ENCODE data around the gene DOK5.

The DOK5 gene

DNA sequence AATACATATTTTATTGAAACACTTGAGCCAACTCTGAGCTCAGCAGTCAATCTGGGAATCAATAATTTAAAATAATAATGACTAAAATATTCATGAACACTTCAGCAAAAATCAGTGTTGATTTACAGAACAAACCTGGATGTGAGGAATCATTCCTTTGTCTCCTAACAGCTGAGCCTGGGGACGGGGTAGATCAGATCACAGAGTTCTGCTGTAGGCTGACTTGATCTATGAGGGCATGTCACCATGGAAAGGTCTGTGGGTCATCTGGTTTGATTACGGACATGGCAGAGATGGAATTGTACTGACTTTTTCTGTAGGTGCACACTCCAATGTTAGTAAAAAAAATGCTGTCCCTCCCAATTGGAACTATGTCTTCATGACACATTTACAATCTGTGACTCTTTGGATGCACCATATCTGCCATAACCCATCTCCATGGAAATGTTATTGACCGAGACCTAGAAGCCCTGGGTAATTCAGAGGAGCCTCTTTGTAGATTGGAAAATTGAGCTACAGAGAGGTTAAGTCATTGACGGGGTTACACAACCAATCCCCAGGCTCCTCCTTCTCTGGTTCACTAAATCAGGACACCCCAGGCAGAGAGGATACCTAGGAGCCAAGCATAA, 114.1 kb downstream of the DOK5 start:
- in situ Hi-C loops (cut with MboI; ENCODE audit: low pct_unique_long_range_greater_than_20kb, low sequenced_read_pairs): no loop called here
- DNase-seq: no peak

GRCh38 chr20:54590856-54591255, 115.5 kb downstream of the DOK5 start:
- in situ Hi-C loops (cut with MboI; ENCODE audit: low pct_unique_long_range_greater_than_20kb, low sequenced_read_pairs): no loop called here
- DNase-seq: no peak

- in situ Hi-C loops (cut with MboI; ENCODE audit: low pct_unique_long_range_greater_than_20kb, low sequenced_read_pairs): no loop called here
- DNase-seq: no peak
Observed at GRCh38 chr20:54596651-54597050, 121.3 kb downstream of the DOK5 start.

DNA sequence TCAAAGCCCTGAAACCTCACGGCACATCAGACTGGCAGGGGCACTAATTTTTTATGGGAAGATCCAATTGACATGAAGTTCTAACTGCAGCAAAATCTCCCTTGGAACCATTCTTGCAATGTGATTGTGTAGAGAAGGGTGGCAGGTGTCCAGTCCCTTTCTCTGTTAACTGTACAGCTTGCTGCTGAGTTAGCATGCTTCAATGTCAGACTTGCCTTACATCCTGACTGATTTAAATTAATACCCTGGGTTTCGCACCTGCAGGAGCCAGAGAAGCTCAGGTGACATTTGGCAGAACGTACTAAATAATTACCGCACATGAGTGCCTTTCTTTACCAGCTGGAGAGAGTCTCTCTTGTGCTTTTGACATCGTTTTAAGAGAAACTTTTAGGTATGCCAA, 123.0 kb downstream of the DOK5 start:
- in situ Hi-C loops (cut with MboI; ENCODE audit: low pct_unique_long_range_greater_than_20kb, low sequenced_read_pairs): no loop called here
- no peak for DNase-seq

DNA sequence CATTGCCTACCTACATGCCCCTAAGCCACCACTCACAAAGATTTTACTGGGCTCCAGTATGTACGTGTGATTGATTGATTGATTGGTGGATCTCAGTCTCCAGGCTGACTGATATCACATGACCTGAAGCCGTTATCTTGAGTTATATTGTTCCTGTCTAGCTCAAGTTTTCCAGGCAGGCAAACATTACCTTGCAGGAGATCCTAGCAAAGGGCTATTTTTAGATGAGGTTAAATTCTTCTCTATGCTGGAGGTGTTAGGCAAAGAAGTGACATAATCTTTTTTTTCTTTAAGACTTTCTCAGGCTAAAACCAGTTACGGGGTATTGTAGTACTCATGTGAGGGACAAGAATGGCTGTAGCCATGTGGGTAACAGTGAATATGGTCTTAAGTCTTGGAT, 125.2 kb downstream of the DOK5 start:
- in situ Hi-C loops (cut with MboI; ENCODE audit: low pct_unique_long_range_greater_than_20kb, low sequenced_read_pairs): no loop called here
- no peak for DNase-seq

DNA sequence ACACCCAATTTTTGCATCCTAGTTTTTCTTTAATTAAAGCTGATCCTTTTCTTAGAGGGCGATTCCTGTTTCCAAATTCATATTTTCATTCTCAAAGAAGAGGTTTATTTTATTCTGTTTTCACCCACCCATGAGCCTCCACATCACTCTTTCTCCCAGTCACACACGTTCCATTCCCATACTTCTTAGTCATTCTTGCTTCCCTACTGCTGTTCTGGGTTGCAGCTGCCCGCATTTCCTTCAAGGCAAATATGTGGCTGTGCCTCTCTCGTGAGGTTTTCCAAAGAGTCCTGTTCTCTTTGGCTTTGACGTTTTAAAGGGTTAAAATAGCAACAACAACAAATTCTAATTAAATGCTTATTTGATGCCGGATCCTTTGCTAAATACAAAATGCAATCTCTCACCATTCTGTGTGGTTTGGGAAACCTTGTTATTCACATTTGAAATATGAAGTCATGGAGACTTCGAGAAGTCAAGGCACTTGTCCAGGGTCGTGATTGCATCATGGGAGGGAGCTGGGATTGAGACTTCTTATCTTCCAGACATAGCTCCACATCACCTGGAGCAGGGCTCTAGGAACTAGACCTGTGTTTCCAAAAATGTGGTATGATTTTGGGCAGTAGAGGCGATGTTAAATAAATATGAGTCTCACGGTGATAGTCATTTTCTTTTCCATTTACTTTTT, 126.6 kb downstream of the DOK5 start:
- in situ Hi-C loops (cut with MboI; ENCODE audit: low pct_unique_long_range_greater_than_20kb, low sequenced_read_pairs): no loop called here
- DNase-seq: no peak

- in situ Hi-C loops (cut with MboI; ENCODE audit: low pct_unique_long_range_greater_than_20kb, low sequenced_read_pairs): no loop called here
- no peak for DNase-seq
Observed at GRCh38 chr20:54605319-54605718, 129.9 kb downstream of the DOK5 start.

DNA sequence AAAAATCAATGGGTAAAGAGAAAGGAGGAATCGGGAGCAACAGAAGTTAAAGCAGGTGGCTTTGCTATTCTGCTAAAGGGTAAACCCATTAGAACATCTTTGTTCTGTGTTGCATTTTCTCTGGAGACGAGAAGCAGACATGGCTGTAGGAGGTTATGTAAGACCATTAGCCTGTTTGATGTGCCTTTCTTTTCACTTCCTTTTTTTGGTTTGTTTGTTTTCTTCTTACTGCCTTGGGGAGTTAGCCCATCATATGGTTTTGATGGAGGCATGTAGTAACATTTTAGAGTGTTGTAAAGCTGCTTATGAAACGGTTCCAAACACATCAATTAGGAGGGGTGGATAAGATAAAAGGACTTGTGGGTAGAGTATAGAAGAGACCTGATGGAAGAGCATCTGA, 131.0 kb downstream of the DOK5 start:
- DNase-seq: no peak
- in situ Hi-C loops (cut with MboI; ENCODE audit: low pct_unique_long_range_greater_than_20kb, low sequenced_read_pairs): no loop called here

GRCh38 chr20:54608039-54608745, 132.8 kb downstream of the DOK5 start:
- DNase-seq: no peak
- in situ Hi-C loops (cut with MboI; ENCODE audit: low pct_unique_long_range_greater_than_20kb, low sequenced_read_pairs): no loop called here

GRCh38 chr20:54608943-54609342, 133.6 kb downstream of the DOK5 start:
- no peak for DNase-seq
- in situ Hi-C loops (cut with MboI; ENCODE audit: low pct_unique_long_range_greater_than_20kb, low sequenced_read_pairs): no loop called here

GRCh38 chr20:54611708-54612412, 136.5 kb downstream of the DOK5 start:
- no peak for DNase-seq
- in situ Hi-C loops (cut with MboI; ENCODE audit: low pct_unique_long_range_greater_than_20kb, low sequenced_read_pairs): no loop called here

GRCh38 chr20:54618412-54618811, 143.0 kb downstream of the DOK5 start:
- in situ Hi-C loops (cut with MboI; ENCODE audit: low pct_unique_long_range_greater_than_20kb, low sequenced_read_pairs): no loop called here
- DNase-seq: no peak

GRCh38 chr20:54619181-54619580, 143.8 kb downstream of the DOK5 start:
- in situ Hi-C loops (cut with MboI; ENCODE audit: low pct_unique_long_range_greater_than_20kb, low sequenced_read_pairs): no loop called here
- no peak for DNase-seq

- no peak for DNase-seq
- in situ Hi-C loops (cut with MboI; ENCODE audit: low pct_unique_long_range_greater_than_20kb, low sequenced_read_pairs): no loop called here
Observed at GRCh38 chr20:54619682-54620081, 144.3 kb downstream of the DOK5 start.

DNA sequence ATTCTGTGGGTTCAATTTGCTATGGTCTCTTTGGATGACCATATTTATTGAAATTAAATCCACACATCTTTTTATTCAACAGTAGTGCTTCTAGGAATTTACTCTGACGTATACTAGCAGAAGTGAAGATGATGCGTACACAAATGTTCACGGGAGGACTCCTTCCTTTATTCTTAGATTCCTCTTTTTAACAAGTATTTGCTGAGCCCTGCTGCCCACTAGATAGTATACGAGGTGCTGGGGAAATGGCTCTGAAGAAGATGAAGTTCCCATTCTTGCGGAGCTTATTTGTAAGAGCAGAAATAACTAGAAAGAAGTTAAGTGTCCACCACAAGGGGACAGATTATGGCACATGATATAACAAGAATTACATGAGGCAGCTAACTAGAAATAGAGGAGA, 145.2 kb downstream of the DOK5 start:
- in situ Hi-C loops (cut with MboI; ENCODE audit: low pct_unique_long_range_greater_than_20kb, low sequenced_read_pairs): no loop called here
- no peak for DNase-seq

DNA sequence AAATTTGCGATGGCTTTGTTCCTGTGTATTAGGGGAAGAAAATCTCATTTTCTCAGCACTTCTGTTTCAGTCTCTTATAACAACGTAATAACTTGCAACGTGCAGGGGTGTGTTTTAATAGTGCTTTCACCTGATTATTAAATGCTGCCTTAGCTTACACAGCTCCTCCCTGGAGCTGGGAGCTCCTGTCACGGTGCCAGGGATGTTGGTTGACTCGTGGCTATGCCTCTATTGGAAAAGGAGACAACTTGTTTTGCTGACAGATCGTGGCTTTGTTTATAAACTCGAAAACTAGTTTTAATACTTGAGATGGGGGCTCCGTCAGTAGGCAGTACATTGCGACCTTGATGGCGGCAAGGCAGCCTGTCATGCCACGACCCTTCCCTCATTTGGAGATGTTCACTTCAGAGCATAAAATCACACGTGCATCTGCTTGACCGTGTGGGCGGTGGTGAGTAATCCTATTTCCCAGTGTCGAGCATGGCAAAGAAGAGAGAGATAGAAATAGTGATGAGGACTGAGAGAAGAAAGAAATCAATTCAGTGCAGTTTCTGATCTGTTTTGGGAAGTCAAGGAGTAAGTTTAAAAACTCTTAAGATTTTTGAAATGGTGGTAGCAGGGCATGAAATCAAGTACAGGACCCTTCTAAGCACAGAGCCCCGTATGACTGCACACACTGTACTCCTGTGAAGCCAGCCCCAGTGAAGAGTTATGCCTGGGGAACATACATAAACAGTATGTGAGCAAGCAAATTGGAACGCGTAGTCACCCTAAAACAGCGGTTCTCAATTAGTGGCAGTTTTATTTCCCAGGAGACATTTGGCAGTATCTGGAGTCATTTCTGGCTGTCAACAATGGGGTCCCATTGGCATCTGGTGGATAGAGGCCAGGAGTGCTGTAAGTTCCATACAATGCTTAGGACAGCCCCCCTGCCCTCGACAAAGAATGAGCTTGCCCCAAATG, 147.2 kb downstream of the DOK5 start:
- in situ Hi-C loops (cut with MboI; ENCODE audit: low pct_unique_long_range_greater_than_20kb, low sequenced_read_pairs): no loop called here
- no peak for DNase-seq

DNA sequence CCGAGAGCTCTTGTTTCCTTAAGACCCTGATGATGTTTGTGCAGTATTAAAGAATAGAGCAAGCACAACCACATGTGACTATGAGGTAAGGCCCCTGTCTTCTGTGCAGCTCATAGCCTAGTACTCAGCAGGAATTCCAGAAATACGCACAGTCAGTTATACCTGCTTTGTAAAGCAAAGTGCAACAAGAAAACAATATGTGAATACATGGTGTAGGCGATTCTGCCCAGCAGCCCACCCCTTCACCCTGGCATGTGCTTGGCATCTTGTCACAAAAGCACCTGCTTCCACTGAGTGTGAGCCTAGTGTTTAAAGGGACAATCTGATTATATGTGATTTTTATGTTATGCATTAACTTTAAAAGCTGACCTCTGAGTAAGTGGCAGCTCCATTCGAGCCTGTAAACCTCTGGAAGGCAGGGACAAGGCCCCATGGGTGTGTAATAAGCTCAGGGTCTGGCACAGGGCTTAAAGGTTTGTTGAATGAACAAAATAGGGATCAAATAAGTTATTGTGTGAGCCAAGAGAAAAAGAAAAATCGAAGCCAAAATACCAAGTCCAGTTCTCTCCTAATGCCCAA, 148.7 kb downstream of the DOK5 start:
- in situ Hi-C loops (cut with MboI; ENCODE audit: low pct_unique_long_range_greater_than_20kb, low sequenced_read_pairs): no loop called here
- DNase-seq: no peak

- DNase-seq: no peak
- in situ Hi-C loops (cut with MboI; ENCODE audit: low pct_unique_long_range_greater_than_20kb, low sequenced_read_pairs): loop anchor here (25.0 kb wide), 2 partner anchors 413 to 513 kb away; partner anchors contain the start of gene PFDN4
Observed at GRCh38 chr20:54624706-54625390, 149.5 kb downstream of the DOK5 start.

Data from KBM-7 (cell line).